ENCODE data around the gene PBRM1.

PBRM1 gene

DNA sequence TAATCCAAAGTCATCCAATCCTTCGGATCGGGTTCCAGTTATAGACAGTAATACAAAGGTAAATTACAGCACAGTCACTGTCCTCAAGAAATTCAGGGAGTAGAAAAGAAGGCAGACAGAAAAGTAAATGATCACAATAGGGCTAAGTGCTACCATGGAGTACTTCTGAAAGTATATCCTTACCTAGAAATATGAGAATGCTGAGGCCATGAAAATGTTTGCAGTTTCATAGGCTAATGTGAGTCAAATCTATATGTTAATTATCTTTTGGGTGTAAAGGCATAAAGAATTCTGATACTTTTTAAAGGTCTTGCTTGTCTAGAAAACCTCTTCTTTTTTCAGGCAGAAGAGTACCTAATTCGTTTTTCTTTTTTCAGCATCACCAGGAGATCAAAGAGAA is 29.8 kb downstream of the PBRM1 start:
- DNase-seq: no peak

- no peak for DNase-seq
Measured at GRCh38 chr3:52651592-52651991, 34.1 kb downstream of the PBRM1 start.

DNA sequence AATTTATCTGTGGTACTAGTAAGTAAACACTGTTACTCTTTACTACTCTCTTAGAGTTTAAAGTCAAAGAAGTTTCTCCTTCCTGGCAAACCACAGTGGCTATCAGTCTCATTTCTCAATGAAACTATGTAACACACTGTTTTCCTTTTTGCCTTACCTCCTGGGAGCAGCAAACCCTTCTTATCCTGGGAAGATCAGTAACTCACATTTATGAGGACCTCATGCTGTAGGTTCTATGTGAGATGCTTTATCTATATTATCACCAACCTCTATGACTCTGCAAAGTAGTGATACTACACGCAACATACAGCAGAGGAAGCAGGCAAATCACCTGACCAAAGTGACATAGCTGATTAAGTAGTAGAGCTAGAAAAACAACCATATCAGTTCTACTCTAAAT is 35.3 kb downstream of the PBRM1 start:
- DNase-seq: no peak

DNA sequence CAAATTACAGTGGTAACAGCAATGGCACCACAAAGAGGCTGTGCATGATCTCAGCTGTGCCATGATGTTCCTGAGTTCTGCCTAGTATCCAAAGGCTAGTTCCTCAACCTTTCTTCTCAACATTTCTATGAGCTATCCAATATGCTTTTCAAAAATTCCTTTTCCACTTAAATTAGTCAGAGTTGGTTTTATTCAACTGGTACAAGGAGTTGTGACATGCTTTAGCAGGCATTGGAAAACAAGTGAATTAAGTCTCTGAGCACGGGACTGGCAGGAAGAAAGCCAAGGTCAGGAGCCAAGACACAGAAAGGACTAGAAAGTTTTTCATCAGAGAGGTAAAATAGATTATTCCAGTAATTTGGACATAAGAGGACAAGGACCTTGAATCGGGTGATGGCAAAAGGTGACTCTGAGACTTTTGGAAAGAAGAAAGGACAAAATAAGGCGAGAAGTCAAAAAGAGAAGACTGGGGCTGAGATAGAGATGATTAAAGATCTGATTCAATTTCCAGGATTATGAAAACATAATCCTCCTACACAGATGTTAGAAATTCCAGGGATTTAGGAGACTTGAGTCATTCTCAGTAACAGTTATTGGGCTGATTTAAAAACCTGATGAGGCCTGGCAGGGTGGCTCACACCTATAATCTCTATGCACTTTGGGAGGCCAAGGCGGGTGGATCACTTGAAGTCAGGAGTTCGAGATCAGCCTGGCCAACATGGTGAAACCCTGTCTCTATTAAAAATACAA is 36.1 kb downstream of the PBRM1 start:
- no peak for DNase-seq

DNA sequence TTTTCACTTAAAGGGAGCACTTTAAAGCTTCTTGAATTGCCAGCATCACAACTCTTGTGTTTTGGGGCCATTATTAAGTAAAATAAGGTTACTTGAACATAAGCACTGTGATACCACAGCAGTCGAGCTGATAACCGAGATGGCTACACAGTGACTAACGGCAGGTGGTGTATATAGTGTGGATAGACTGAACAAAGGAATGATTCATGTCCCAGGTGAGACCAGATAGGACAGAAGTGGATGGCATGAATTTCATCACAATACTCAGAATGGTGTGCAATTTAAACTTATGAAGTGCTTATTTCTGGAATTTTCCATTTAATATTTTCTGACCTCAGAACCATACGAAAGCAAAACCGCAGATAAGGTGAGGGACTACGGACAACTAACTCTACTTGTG is 40.2 kb downstream of the PBRM1 start:
- no peak for DNase-seq

DNA sequence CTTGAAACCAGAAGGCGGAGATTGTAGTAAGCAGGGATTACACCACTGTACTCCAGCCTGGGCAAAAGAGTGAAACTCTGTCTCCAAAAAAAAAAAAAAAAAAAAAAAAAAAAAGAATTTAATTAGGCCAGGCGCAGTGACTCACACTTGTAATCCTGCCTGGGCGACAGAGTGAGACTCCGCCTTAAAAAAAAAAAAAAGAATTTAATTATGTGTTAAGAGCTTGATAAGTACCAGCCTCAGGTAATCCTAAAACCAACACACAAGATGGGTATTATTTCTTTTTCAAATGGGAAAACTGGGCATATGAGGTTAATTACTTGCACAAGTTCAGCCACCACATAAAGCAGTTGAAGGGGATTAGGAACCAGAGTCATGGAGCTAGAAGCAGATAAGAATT is 49.0 kb downstream of the PBRM1 start:
- no peak for DNase-seq

- no peak for DNase-seq
Measured at GRCh38 chr3:52633786-52634185, 51.9 kb downstream of the PBRM1 start.

- DNase-seq: no peak
Measured at GRCh38 chr3:52625041-52625440, 60.7 kb downstream of the PBRM1 start.

- no peak for DNase-seq
Measured at GRCh38 chr3:52623234-52623792, 62.4 kb downstream of the PBRM1 start.

- DNase-seq: no peak
Measured at GRCh38 chr3:52620580-52620979, 65.1 kb downstream of the PBRM1 start.

DNA sequence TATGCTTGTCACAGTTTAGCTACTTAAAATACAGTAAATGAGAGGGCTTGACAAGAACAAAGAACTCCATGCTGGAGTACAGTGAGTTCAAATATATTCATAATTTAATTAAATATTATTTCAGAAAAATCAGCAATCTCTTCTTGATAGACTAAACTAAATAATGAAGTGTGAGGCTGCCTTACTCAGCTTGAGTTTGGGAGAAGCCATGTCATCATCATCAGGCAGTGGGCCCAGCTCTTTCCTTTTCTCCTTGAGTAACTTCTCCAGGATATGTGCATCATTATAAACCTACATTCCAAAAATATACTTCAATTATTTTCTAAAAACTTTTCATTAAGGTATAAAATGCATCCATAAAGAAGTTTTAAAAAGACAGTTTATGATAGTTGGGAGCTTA is 70.5 kb downstream of the PBRM1 start:
- no peak for DNase-seq

DNA sequence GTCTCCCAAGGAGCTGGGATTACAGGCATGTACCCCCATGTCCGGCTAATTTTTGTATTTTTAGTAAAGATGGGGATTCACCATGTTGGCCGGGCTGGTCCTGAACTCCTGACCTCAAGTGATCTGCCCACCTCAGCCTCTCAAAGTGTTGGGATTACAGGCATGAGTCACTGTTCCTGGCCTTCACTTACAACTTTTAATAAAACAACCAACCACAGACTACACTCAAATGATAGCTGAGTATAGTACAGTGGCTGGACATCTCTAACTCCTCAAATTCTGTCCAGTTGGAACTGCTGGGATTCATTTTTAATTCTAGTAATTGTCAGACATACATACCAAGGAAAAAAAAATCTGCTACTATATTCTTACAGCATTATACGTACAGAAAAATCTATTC is 71.0 kb downstream of the PBRM1 start:
- DNase-seq: no peak

- no peak for DNase-seq
Measured at GRCh38 chr3:52609316-52609815, 76.3 kb downstream of the PBRM1 start.

- no peak for DNase-seq
Measured at GRCh38 chr3:52608337-52608736, 77.4 kb downstream of the PBRM1 start.

DNA sequence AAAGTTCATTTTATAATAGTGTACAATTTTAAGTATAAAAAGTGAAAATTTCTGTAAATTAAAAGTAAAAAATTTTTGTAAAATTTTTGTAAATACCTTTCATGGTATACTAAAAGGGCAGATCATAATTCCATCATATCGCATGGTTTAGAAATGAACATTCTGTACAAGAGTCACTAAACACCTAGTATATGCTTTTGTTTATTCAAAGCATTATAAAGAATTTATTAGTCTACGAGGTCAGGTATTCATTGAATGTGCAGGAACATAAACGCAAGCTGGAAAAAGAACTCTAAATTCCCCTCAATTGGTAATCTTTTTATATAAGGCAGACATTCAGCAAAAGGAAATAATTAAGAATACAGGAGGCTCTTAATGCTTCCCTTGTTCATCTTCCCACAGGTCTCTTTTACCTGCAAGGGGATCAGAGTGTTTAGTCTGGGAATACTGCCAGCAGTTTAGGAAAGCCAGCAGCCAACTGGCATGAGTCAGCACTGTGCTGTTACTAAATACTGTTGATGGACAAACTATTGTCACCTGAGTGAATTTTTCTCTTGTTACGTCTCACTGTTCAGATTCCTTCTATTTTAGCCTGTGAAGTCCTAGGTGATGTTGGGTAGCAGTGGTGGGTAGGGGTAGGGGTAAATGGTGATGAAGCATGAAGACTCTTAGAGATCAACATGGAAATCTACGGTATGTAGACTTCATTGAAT is 79.2 kb downstream of the PBRM1 start:
- DNase-seq: peak; percentile 27 to 35

DNA sequence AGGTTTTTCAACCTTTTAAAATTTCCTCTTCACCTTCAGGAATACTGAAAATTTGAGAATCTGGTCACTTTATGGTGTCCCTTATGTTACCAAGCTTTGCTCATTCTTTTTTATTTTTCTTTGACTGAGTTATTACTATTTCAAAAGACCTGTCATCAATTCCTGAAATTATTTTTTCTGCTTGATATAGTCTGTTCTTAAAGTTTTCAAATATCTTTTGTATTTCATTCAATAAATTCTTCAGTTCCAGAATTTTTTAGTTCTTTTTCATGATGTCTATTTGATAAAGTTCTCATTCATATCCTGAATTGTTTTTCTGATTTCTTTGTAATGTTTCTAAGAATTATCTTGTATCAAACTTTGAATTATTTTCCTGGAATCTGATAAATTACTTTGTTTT is 85.5 kb downstream of the PBRM1 start:
- DNase-seq: no peak

DNA sequence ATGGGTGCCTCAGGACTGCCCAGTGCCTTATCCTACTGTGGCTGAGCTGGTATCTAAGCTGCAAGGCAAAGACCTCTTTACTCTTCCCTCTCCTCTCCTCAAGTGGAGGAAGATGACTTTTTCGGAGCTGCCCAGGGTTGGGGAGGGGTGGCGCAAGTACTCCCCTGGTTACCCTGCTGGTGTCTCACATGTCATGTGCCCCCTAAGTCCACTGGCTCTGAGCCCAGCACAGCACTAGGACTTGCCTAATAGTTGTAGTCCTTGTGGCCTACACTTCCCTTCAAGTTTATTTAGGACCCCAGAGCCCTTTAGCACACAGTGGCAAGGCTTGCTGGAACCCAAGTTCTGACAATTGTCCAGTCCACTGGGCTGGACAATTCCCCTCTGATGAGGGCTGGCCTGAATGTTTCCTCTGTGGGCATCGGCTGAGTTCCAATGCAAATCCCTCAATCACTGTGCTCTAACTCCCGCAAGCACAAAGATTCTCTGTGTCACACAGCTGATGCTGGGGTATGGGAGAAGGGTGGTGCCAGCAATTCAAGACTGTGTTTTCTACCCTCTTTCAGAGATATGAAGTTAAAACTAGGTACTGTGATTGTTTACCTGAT is 89.0 kb downstream of the PBRM1 start:
- DNase-seq: no peak

DNA sequence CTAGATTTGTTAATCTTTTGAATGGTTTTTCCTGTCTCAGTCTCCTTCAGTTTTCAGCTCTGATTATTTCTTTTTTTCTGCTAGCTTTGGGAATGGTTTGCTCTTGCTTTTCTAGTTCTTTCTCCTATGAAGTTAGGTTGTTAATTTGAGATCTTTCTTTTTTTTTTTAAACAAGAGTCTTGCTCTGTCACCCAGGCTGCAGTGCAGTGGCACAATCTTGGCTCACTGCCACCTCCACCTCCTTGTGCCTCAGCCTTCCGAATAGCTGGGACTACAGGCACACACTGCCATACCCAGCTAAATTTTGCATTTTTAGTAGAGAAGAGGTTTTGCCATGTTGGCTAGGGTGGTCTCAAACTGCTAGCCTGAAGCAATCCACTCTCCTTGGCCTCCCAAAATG is 92.6 kb downstream of the PBRM1 start:
- no peak for DNase-seq

DNA sequence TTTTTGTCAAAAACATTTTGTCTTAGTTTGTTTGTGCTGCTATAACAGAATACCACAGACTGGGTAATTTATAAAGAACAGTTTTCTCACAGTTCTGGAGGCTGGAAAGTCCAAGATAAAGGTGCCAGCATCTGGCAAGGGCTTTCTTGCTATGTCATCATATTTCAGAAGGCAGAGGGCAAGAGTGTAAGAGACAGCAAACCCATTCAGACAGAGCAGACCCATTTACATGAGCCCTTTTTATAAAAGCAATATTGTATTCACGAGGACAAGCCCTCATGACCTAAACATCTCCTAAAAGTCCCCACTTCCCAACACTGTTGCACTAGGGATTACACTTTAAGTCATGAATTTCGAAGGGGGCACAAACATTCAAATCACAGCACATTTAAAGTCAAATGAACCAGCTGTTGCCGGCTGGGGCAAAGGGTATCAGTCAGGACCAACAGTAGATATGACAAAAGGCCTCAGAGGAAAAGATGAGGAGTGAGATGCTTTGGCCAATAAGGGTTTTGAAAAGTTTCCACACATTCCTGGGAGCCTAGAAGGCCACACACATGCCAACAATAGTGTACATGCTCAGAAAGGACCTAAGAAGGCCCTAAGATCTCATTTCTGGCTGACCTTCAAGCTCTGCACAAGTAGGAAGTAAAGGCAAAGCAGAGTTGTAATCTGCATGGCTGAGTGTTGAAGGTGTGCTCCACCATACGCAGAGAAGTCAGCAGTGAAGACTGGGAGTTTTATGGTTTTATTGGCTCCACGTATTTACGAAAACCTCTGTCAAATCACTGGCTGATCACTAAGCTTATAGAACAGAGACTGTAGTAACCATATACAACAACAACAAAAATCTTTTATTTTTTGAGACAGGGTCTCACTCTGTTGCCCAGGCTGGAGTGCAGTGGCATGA is 111.4 kb downstream of the PBRM1 start:
- DNase-seq: no peak

- DNase-seq: no peak
Measured at GRCh38 chr3:52572221-52572620, 113.5 kb downstream of the PBRM1 start.

GRCh38 chr3:52570076-52570475 is 115.6 kb downstream of the PBRM1 start:
- no peak for DNase-seq

- DNase-seq: no peak
Measured at GRCh38 chr3:52568069-52568468, 117.6 kb downstream of the PBRM1 start.

DNA sequence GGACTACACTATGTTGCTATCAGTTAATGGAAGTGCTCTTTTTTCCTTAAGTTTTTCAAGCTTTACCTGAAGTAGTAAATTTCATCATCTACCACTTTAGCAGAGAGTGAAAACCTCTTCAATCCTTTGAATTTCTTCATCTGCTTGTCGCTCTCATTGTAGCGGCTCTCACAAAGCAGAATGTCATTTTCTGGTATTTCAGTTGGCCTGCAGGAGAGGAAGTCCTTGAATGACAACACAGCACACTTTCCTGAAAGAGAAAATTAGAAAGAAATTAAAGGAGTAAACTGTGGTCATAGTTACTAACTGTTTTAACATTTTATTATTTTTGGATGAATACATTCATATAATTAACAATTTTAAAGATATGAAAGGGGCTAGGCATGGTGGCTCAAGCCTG is 121.7 kb downstream of the PBRM1 start:
- DNase-seq: no peak

All from cerebellar nuclear complex (tissue), 1 donor.